CD4-positive, alpha-beta T cell treated with Interleukin-4 for 1 hour (primary cell): Measurements from ENCODE around the gene LHFPL3.
"Not testable (repeated sequence)": the region's sequence is repeated elsewhere in the genome, so short reads cannot be mapped to it uniquely, and the experiment has no call there.

ENCODE experiments used
- DNase-seq, 2 donors: peaks; one replicate each; pipeline ENCODE4 v3.0.0-alpha.2; 2020 to 2022

LHFPL3 gene

GRCh38 chr7:104497379-104497967, 169.1 kb downstream of the LHFPL3 start:
- DNase-seq: no peak

GRCh38 chr7:104499975-104500374, 171.6 kb downstream of the LHFPL3 start:
- DNase-seq: no peak

GRCh38 chr7:104509874-104510273, 181.5 kb downstream of the LHFPL3 start:
- DNase-seq: no peak

GRCh38 chr7:104524853-104525252, 196.4 kb downstream of the LHFPL3 start:
- no peak for DNase-seq

- no peak for DNase-seq
These were observed 199.7 kb downstream of the LHFPL3 start for GRCh38 chr7:104528142-104528541.

GRCh38 chr7:104529567-104529966, 201.2 kb downstream of the LHFPL3 start:
- DNase-seq: no peak

GRCh38 chr7:104530251-104530650, 201.8 kb downstream of the LHFPL3 start:
- no peak for DNase-seq

- no peak for DNase-seq
These were observed 205.7 kb downstream of the LHFPL3 start for GRCh38 chr7:104534149-104534548.

GRCh38 chr7:104535841-104536240, 207.4 kb downstream of the LHFPL3 start:
- DNase-seq: no peak

GRCh38 chr7:104536956-104537355, 208.6 kb downstream of the LHFPL3 start:
- DNase-seq: no peak

GRCh38 chr7:104538152-104538551, 209.7 kb downstream of the LHFPL3 start:
- no peak for DNase-seq

GRCh38 chr7:104541897-104542296, 213.5 kb downstream of the LHFPL3 start:
- DNase-seq: no peak

- DNase-seq: no peak
These were observed 220.5 kb downstream of the LHFPL3 start for GRCh38 chr7:104548861-104549260.

- no peak for DNase-seq
These were observed 222.0 kb downstream of the LHFPL3 start for GRCh38 chr7:104550362-104550761.

- DNase-seq: no peak
These were observed 222.8 kb downstream of the LHFPL3 start for GRCh38 chr7:104551226-104551625.

- DNase-seq: no peak
These were observed 223.7 kb downstream of the LHFPL3 start for GRCh38 chr7:104552102-104552501.

GRCh38 chr7:104553074-104553473, 224.7 kb downstream of the LHFPL3 start:
- no peak for DNase-seq

GRCh38 chr7:104563350-104563901, 235.0 kb downstream of the LHFPL3 start:
- DNase-seq: not testable (repeated sequence)

- no peak for DNase-seq
These were observed 241.3 kb downstream of the LHFPL3 start for GRCh38 chr7:104569751-104570150.

GRCh38 chr7:104572554-104572953, 244.2 kb downstream of the LHFPL3 start:
- no peak for DNase-seq

- no peak for DNase-seq
These were observed 256.2 kb downstream of the LHFPL3 start for GRCh38 chr7:104584620-104585019.

GRCh38 chr7:104595591-104595990, 267.2 kb downstream of the LHFPL3 start:
- DNase-seq: not testable (repeated sequence)

GRCh38 chr7:104603957-104604356, 275.6 kb downstream of the LHFPL3 start:
- DNase-seq: no peak

- no peak for DNase-seq
These were observed 276.3 kb downstream of the LHFPL3 start for GRCh38 chr7:104604706-104605105.

GRCh38 chr7:104621321-104621720, 292.9 kb downstream of the LHFPL3 start:
- DNase-seq: no peak
